ENCODE measurements around the gene TOP1. TPM values are rescaled to one million over a fixed set of nuclear protein-coding genes. Genes with fewer than 3 reads are reported as not detected.

TOP1 gene
- total and polyA plus RNA-seq, 3 experiments from 2014 or later, result 15.0 to 103 (median 98.5) TPM

DNA sequence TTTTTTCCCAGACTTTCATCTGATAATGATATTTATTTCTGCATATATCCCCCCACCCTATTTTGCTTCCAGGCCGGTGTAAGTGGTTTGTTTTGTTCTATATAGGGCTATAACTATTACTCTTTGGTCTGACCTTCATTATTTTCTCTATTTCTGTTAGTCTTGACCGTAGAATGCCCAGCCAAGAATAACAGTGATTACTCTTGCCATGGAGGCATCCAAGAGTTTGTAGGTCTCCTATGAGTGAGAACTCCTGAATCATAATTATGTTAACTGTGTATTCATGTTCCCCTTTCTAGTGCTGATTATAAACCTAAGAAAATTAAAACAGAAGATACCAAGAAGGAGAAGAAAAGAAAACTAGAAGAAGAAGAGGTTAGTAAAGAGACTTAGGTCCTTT, 52.2 kb downstream of the TOP1 start:
- Histone ChIP-seq H3K4me3 (ENCODE audit: low read length) (no peak overlapping the region), H3K27ac (ENCODE audit: low read depth, low read length) (no peak overlapping the region), H3K4me1 (ENCODE audit: insufficient read depth, low read length) (peaks cover 26% of the 10 kb centered on the region), H3K27me3 (ENCODE audit: insufficient read depth, low read length, poor library complexity, severe bottlenecking) (no peaks in the 10 kb centered on the region), H3K36me3 (ENCODE audit: insufficient read depth, low read length) (peaks cover 26% of the 10 kb centered on the region), H3K9me3 (ENCODE audit: low read length) (no peaks in the 10 kb centered on the region)
- peaks cover 34 to 48% (median 40%) of the 10 kb centered on the region in 3 donors for H3K4me1 Mint-ChIP-seq
- ChIA-PET CTCF (interaction anchor here (1.0 kb wide), 1 partner anchor 90 kb away, joined by 4 read pairs; no protein-coding TSS in a partner anchor), POLR2A (no interaction called here)
- no peaks in the 10 kb centered on the region for H3K27me3 Mint-ChIP-seq
- DNase-seq, result no peak
- H3K9me3 Mint-ChIP-seq, result no peaks in the 10 kb centered on the region
- H3K4me3 Mint-ChIP-seq, result no peak overlapping the region
- H3K36me3 Mint-ChIP-seq, result peaks cover 4 to 92% (median 34%) of the 10 kb centered on the region in 3 donors
- H3K27ac Mint-ChIP-seq, result peak overlapping the region in 4 of 8 donors; percentile 32 to 59 (median 53)

- H3K4me1 ChIP-seq (ENCODE audit: insufficient read depth, low read length), result peaks cover 23% of the 10 kb centered on the region
- ChIA-PET CTCF (interaction anchor here (0.8 to 1.0 kb wide), 2 partner anchors 90 to 117 kb away, joined by 4 read pairs; no protein-coding TSS in a partner anchor), POLR2A (no interaction called here)
- no peaks in the 10 kb centered on the region for H3K27me3 Mint-ChIP-seq
- H3K4me3 Mint-ChIP-seq, result no peak overlapping the region
- peaks cover 26% of the 10 kb centered on the region for H3K36me3 ChIP-seq (ENCODE audit: insufficient read depth, low read length)
- peaks cover 31 to 47% (median 37%) of the 10 kb centered on the region in 3 donors for H3K4me1 Mint-ChIP-seq
- H3K4me3 ChIP-seq (ENCODE audit: low read length), result no peak overlapping the region
- peak overlapping the region in 5 of 8 donors; percentile 2 to 68 (median 59) for H3K27ac Mint-ChIP-seq
- H3K27me3 ChIP-seq (ENCODE audit: insufficient read depth, low read length, poor library complexity, severe bottlenecking), result no peaks in the 10 kb centered on the region
- H3K27ac ChIP-seq (ENCODE audit: low read depth, low read length), result no peak overlapping the region
- H3K36me3 Mint-ChIP-seq, result peaks cover 4 to 90% (median 34%) of the 10 kb centered on the region in 3 donors
- no peaks in the 10 kb centered on the region for H3K9me3 ChIP-seq (ENCODE audit: low read length)
- no peak for DNase-seq
- no peaks in the 10 kb centered on the region for H3K9me3 Mint-ChIP-seq
These were observed 52.7 kb downstream of the TOP1 start for GRCh38 chr20:41081276-41081814.

- Mint-ChIP-seq H3K4me3 (no peak overlapping the region), H3K27ac (peak overlapping the region in 3 of 8 donors; percentile 26 to 69 (median 66)), H3K36me3 (peaks cover 0 to 90% (median 34%) of the 10 kb centered on the region in 3 donors), H3K27me3 (no peaks in the 10 kb centered on the region), H3K9me3 (no peaks in the 10 kb centered on the region), H3K4me1 (peaks cover 31 to 46% (median 36%) of the 10 kb centered on the region in 3 donors)
- H3K4me1 ChIP-seq (ENCODE audit: insufficient read depth, low read length), result peaks cover 20% of the 10 kb centered on the region
- POLR2A ChIA-PET, result no interaction called here
- no peak overlapping the region for H3K27ac ChIP-seq (ENCODE audit: low read depth, low read length)
- no peak for DNase-seq
- no peak overlapping the region for H3K4me3 ChIP-seq (ENCODE audit: low read length)
- no peaks in the 10 kb centered on the region for H3K27me3 ChIP-seq (ENCODE audit: insufficient read depth, low read length, poor library complexity, severe bottlenecking)
- no peaks in the 10 kb centered on the region for H3K9me3 ChIP-seq (ENCODE audit: low read length)
- CTCF ChIA-PET, result interaction anchor here (2.2 kb wide), 1 partner anchor 91 kb away, joined by 7 read pairs; no protein-coding TSS in a partner anchor
- peaks cover 26% of the 10 kb centered on the region for H3K36me3 ChIP-seq (ENCODE audit: insufficient read depth, low read length)
These were observed 53.7 kb downstream of the TOP1 start for GRCh38 chr20:41082306-41082705.

DNA sequence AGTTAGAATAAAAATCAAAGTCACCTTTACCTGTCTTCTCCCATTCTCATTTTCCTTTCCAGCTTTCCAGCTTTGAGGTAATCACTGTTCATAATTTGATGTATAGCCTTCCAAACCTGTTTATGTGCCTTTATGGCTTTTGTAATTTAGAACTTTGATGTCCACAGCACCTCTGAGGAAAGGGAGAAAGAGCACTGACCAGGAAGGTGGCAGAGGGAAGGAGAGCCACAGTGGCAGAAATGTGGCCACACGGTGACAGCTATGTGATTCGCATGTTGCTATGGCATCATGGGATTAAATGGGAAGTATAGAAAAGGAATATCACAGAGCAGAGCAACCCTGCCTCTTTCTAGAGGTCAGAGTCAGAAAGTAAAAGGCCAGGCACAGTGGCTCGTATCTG, 57.0 kb downstream of the TOP1 start:
- H3K4me3 ChIP-seq (ENCODE audit: low read length), result no peak overlapping the region
- DNase-seq, result no peak
- POLR2A ChIA-PET, result no interaction called here

DNA sequence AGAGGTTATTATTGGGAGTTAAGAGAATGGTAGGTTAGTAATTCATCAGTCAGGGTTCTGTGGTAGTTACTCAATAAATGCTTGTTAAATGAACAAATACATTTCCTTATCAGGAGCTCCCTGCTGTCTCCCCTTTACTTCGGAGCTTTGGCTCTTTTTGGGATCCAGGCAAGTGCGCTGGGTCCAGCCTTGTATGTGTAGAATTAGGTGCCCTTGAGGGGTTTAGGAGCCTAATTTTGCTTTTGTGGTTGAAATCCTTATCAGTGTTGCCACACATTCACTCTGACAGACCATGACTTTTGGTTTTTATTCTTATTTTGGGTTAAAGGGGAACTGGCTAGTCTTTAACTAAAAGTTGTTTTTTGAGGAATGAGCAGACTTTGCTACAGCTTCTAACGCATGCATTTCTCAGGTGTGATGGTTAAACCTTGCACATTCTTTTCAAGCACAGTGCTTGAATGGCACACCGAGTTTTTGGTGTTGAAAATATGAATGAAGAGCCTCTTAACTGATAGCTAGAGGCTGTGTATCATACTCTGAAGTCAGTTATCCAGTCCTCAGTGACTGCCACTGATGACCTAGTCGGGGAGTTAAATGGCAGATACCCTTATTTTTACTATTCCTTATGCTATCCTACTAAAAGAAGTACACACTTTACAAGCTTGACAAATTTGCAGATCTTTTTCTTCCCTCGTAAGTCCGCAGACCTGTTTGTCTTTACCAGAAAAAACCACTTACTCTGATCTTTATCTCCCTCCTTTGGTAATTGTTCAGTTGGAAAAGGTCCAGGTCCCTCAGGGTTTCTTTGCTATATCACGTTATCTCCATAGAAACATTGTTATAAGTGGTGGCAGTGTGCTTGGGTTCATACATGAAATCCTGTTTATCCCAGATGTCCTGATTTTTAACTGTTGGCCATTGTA, 58.0 kb downstream of the TOP1 start:
- Histone ChIP-seq H3K4me1 (ENCODE audit: insufficient read depth, low read length) (peaks cover 8% of the 10 kb centered on the region), H3K4me3 (ENCODE audit: low read length) (no peak overlapping the region), H3K9me3 (ENCODE audit: low read length) (no peaks in the 10 kb centered on the region), H3K36me3 (ENCODE audit: insufficient read depth, low read length) (peaks cover 11% of the 10 kb centered on the region), H3K27me3 (ENCODE audit: insufficient read depth, low read length, poor library complexity, severe bottlenecking) (no peaks in the 10 kb centered on the region), H3K27ac (ENCODE audit: low read depth, low read length) (peak overlapping the region; percentile 3)
- Mint-ChIP-seq H3K9me3 (no peaks in the 10 kb centered on the region), H3K4me1 (peaks cover 12 to 20% (median 15%) of the 10 kb centered on the region in 3 donors), H3K4me3 (peak overlapping the region in 1 of 7 donors; percentile 29), H3K36me3 (peaks cover 0 to 79% (median 27%) of the 10 kb centered on the region in 3 donors), H3K27ac (peak overlapping the region in 7 of 8 donors; percentile 35 to 89 (median 61)), H3K27me3 (no peaks in the 10 kb centered on the region)
- ChIA-PET CTCF (interaction anchor here (1.6 kb wide), 1 partner anchor 9 kb away, joined by 5 read pairs; no protein-coding TSS in a partner anchor), POLR2A (no interaction called here)
- no peak for DNase-seq

More for the DNA sequence above, 57.0 kb downstream of the TOP1 start:
- CTCF ChIA-PET, result interaction anchor here (1.3 to 1.6 kb wide), 2 partner anchors 10 to 95 kb away, joined by 3 to 5 read pairs; no protein-coding TSS in a partner anchor
- Mint-ChIP-seq H3K4me1 (peaks cover 15 to 30% (median 18%) of the 10 kb centered on the region in 3 donors), H3K4me3 (no peak overlapping the region), H3K36me3 (peaks cover 0 to 84% (median 33%) of the 10 kb centered on the region in 3 donors), H3K27me3 (no peaks in the 10 kb centered on the region), H3K9me3 (no peaks in the 10 kb centered on the region), H3K27ac (peak overlapping the region in 5 of 8 donors; percentile 16 to 83 (median 71))
- Histone ChIP-seq H3K27me3 (ENCODE audit: insufficient read depth, low read length, poor library complexity, severe bottlenecking) (no peaks in the 10 kb centered on the region), H3K9me3 (ENCODE audit: low read length) (no peaks in the 10 kb centered on the region), H3K36me3 (ENCODE audit: insufficient read depth, low read length) (peaks cover 16% of the 10 kb centered on the region), H3K27ac (ENCODE audit: low read depth, low read length) (no peak overlapping the region), H3K4me1 (ENCODE audit: insufficient read depth, low read length) (peaks cover 8% of the 10 kb centered on the region)

- Histone ChIP-seq H3K4me3 (ENCODE audit: low read length) (no peak overlapping the region), H3K27ac (ENCODE audit: low read depth, low read length) (no peak overlapping the region), H3K4me1 (ENCODE audit: insufficient read depth, low read length) (peaks cover 8% of the 10 kb centered on the region), H3K9me3 (ENCODE audit: low read length) (no peaks in the 10 kb centered on the region), H3K27me3 (ENCODE audit: insufficient read depth, low read length, poor library complexity, severe bottlenecking) (no peaks in the 10 kb centered on the region), H3K36me3 (ENCODE audit: insufficient read depth, low read length) (peaks cover 17% of the 10 kb centered on the region)
- CTCF ChIA-PET, result interaction anchor here (1.6 kb wide), 1 partner anchor 8 kb away, joined by 5 read pairs; no protein-coding TSS in a partner anchor
- DNase-seq, result no peak
- Mint-ChIP-seq H3K9me3 (no peaks in the 10 kb centered on the region), H3K27me3 (no peaks in the 10 kb centered on the region), H3K4me3 (no peak overlapping the region), H3K27ac (peak overlapping the region in 6 of 8 donors; percentile 1 to 89 (median 46)), H3K36me3 (peaks cover 0 to 79% (median 27%) of the 10 kb centered on the region in 3 donors), H3K4me1 (peaks cover 12 to 17% (median 15%) of the 10 kb centered on the region in 3 donors)
- POLR2A ChIA-PET, result no interaction called here
These were observed 58.7 kb downstream of the TOP1 start for GRCh38 chr20:41087325-41087685.

DNA sequence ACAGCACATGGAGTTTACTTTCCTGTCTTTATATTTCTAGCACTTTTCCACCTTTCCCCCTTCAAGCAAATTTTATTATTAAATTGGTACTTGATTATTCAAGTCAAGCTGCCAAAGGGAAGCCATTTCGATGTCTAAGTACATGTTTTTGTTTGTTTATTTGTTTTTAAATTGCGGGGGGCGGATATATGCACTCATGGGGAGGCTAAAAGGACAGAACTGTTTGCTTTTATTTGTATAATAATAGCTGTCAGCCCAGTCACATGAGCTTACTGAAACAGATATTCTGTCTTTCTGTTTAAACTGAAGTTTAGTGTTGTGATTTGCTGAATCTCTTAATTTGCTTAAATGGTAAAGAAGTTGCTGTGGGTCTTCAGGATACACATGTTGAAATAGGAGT, 59.2 kb downstream of the TOP1 start:
- DNase-seq, result no peak
- peak overlapping the region in 1 of 8 donors; percentile 18 for H3K27ac Mint-ChIP-seq
- peaks cover 0 to 79% (median 25%) of the 10 kb centered on the region in 3 donors for H3K36me3 Mint-ChIP-seq
- no peak overlapping the region for H3K27ac ChIP-seq (ENCODE audit: low read depth, low read length)
- peaks cover 8% of the 10 kb centered on the region for H3K4me1 ChIP-seq (ENCODE audit: insufficient read depth, low read length)
- POLR2A ChIA-PET, result no interaction called here
- peaks cover 21% of the 10 kb centered on the region for H3K36me3 ChIP-seq (ENCODE audit: insufficient read depth, low read length)
- H3K4me3 ChIP-seq (ENCODE audit: low read length), result no peak overlapping the region
- no peak overlapping the region for H3K4me3 Mint-ChIP-seq
- no peaks in the 10 kb centered on the region for H3K27me3 ChIP-seq (ENCODE audit: insufficient read depth, low read length, poor library complexity, severe bottlenecking)
- H3K9me3 ChIP-seq (ENCODE audit: low read length), result no peaks in the 10 kb centered on the region
- CTCF ChIA-PET, result interaction anchor here (0.8 kb wide), 1 partner anchor 96 kb away, joined by 3 read pairs; no protein-coding TSS in a partner anchor
- H3K27me3 Mint-ChIP-seq, result no peaks in the 10 kb centered on the region
- H3K4me1 Mint-ChIP-seq, result peaks cover 12 to 17% (median 15%) of the 10 kb centered on the region in 3 donors
- no peaks in the 10 kb centered on the region for H3K9me3 Mint-ChIP-seq

Measured in CD8-positive, alpha-beta memory T cell (primary cell).